Mucosa of stomach (tissue), 1 donor: Measurements from ENCODE around the gene SHISA7.

Experiments used
- H3K27me3 ChIP-seq: one replicate; pipeline ENCODE4 v1.7.0; 2013; ENCODE audit warnings: mild to moderate bottlenecking, low read length; ENCODE audit not compliant: control insufficient read depth, insufficient read depth
- H3K36me3 ChIP-seq: one replicate; pipeline ENCODE4 v1.7.0; 2013; ENCODE audit warnings: low read length; ENCODE audit not compliant: control insufficient read depth, insufficient read depth
- H3K4me1 ChIP-seq: one replicate; pipeline ENCODE4 v1.7.0; 2013; ENCODE audit warnings: mild to moderate bottlenecking, low read length; ENCODE audit not compliant: control insufficient read depth, insufficient read depth
- H3K4me3 ChIP-seq: one replicate; pipeline ENCODE4 v1.7.0; 2013; ENCODE audit warnings: low read length
- H3K9ac ChIP-seq: one replicate; pipeline ENCODE4 v1.7.0; 2013; ENCODE audit warnings: mild to moderate bottlenecking, low read length, moderate library complexity
- H3K9me3 ChIP-seq: one replicate; pipeline ENCODE4 v1.7.0; 2013; ENCODE audit warnings: mild to moderate bottlenecking, low read length, moderate library complexity; ENCODE audit not compliant: control insufficient read depth
- donor health status: Pancreatic carcinoma.

Gene SHISA7

GRCh38 chr19:55447421-55448174 lies 4.5 kb upstream of the SHISA7 start:
- H3K9ac ChIP-seq: no peak overlapping the region
- H3K9me3 ChIP-seq: no peaks in the 10 kb centered on the region
- no peak overlapping the region for H3K4me3 ChIP-seq
- peaks cover 69% of the 10 kb centered on the region for H3K27me3 ChIP-seq
- no peaks in the 10 kb centered on the region for H3K36me3 ChIP-seq
- H3K4me1 ChIP-seq: peaks cover 3% of the 10 kb centered on the region

- peaks cover 67% of the 10 kb centered on the region for H3K27me3 ChIP-seq
Measured at GRCh38 chr19:55446060-55446459, 3.0 kb upstream of the SHISA7 start.

GRCh38 chr19:55444646-55445045 lies 1.5 kb upstream of the SHISA7 start:
- H3K4me1 ChIP-seq: peaks cover 12% of the 10 kb centered on the region
- H3K4me3 ChIP-seq: no peak overlapping the region
- peaks cover 67% of the 10 kb centered on the region for H3K27me3 ChIP-seq
- no peak overlapping the region for H3K9ac ChIP-seq
- no peaks in the 10 kb centered on the region for H3K9me3 ChIP-seq
- H3K36me3 ChIP-seq: no peaks in the 10 kb centered on the region

More at GRCh38 chr19:55446060-55446459, 3.0 kb upstream of the SHISA7 start:
- Histone ChIP-seq H3K9ac (no peak overlapping the region), H3K9me3 (no peaks in the 10 kb centered on the region), H3K36me3 (no peaks in the 10 kb centered on the region), H3K4me1 (peaks cover 10% of the 10 kb centered on the region), H3K4me3 (no peak overlapping the region)

GRCh38 chr19:55443824-55444480 lies 852 bp upstream of the SHISA7 start:
- Histone ChIP-seq H3K36me3 (no peaks in the 10 kb centered on the region), H3K9me3 (no peaks in the 10 kb centered on the region), H3K4me3 (no peak overlapping the region), H3K4me1 (peaks cover 12% of the 10 kb centered on the region), H3K9ac (no peak overlapping the region), H3K27me3 (peaks cover 69% of the 10 kb centered on the region)

GRCh38 chr19:55442372-55442961 lies 633 bp downstream of the SHISA7 start:
- no peak overlapping the region for H3K4me3 ChIP-seq

GRCh38 chr19:55441692-55442321 lies 1.3 kb downstream of the SHISA7 start:
- no peak overlapping the region for H3K9ac ChIP-seq

More at GRCh38 chr19:55442372-55442961, 633 bp downstream of the SHISA7 start:
- H3K9me3 ChIP-seq: no peaks in the 10 kb centered on the region
- H3K9ac ChIP-seq: no peak overlapping the region
- H3K36me3 ChIP-seq: no peaks in the 10 kb centered on the region
- H3K4me1 ChIP-seq: peaks cover 12% of the 10 kb centered on the region
- peaks cover 70% of the 10 kb centered on the region for H3K27me3 ChIP-seq

GRCh38 chr19:55441319-55441691 lies 1.8 kb downstream of the SHISA7 start:
- H3K9ac ChIP-seq: no peak overlapping the region
- H3K27me3 ChIP-seq: peaks cover 71% of the 10 kb centered on the region

More at GRCh38 chr19:55441692-55442321, 1.3 kb downstream of the SHISA7 start:
- Histone ChIP-seq H3K9me3 (no peaks in the 10 kb centered on the region), H3K27me3 (peaks cover 71% of the 10 kb centered on the region), H3K4me1 (peaks cover 12% of the 10 kb centered on the region), H3K36me3 (no peaks in the 10 kb centered on the region), H3K4me3 (no peak overlapping the region)

GRCh38 chr19:55440411-55441105 lies 2.5 kb downstream of the SHISA7 start:
- Histone ChIP-seq H3K27me3 (peaks cover 71% of the 10 kb centered on the region), H3K4me3 (no peak overlapping the region), H3K9ac (no peak overlapping the region), H3K9me3 (no peaks in the 10 kb centered on the region), H3K4me1 (peaks cover 12% of the 10 kb centered on the region), H3K36me3 (no peaks in the 10 kb centered on the region)

More at GRCh38 chr19:55441319-55441691, 1.8 kb downstream of the SHISA7 start:
- no peaks in the 10 kb centered on the region for H3K9me3 ChIP-seq
- no peak overlapping the region for H3K4me3 ChIP-seq
- H3K36me3 ChIP-seq: no peaks in the 10 kb centered on the region
- peaks cover 12% of the 10 kb centered on the region for H3K4me1 ChIP-seq

- no peaks in the 10 kb centered on the region for H3K9me3 ChIP-seq
- H3K4me1 ChIP-seq: peaks cover 12% of the 10 kb centered on the region
- H3K9ac ChIP-seq: no peak overlapping the region
- no peak overlapping the region for H3K4me3 ChIP-seq
- H3K27me3 ChIP-seq: peaks cover 66% of the 10 kb centered on the region
- H3K36me3 ChIP-seq: no peaks in the 10 kb centered on the region
Measured at GRCh38 chr19:55439052-55439451, 4.0 kb downstream of the SHISA7 start.

GRCh38 chr19:55437410-55437809 lies 5.7 kb downstream of the SHISA7 start:
- Histone ChIP-seq H3K9ac (no peak overlapping the region), H3K9me3 (no peaks in the 10 kb centered on the region), H3K36me3 (no peaks in the 10 kb centered on the region), H3K4me3 (no peak overlapping the region), H3K27me3 (peaks cover 71% of the 10 kb centered on the region), H3K4me1 (peaks cover 12% of the 10 kb centered on the region)

GRCh38 chr19:55436847-55437246 lies 6.3 kb downstream of the SHISA7 start:
- Histone ChIP-seq H3K4me1 (peaks cover 10% of the 10 kb centered on the region), H3K4me3 (no peak overlapping the region), H3K27me3 (peaks cover 74% of the 10 kb centered on the region), H3K36me3 (no peaks in the 10 kb centered on the region), H3K9ac (no peak overlapping the region), H3K9me3 (no peaks in the 10 kb centered on the region)
